COR-L47 (cell line): ENCODE results near the gene GHDC.

ENCODE experiments used
- DNase-seq: peaks from one replicate; lab custom pipeline; 2025; lab: John Stamatoyannopoulos, UW

GHDC gene

GRCh38 chr17:42182927-42183734 lies 11.2 kb downstream of the GHDC start:
- DNase-seq: no peak

- DNase-seq: no peak
These were observed 12.5 kb downstream of the GHDC start for GRCh38 chr17:42181851-42182207.

- peak; percentile 79 for DNase-seq
These were observed 13.1 kb downstream of the GHDC start, which contains the start of gene KCNH4 for GRCh38 chr17:42180922-42181850. KCNH4 (minus strand) TSS chr17:42181142; CDS start chr17:42180945, 197 bp downstream.

- DNase-seq: no peak
These were observed 13.8 kb downstream of the GHDC start for GRCh38 chr17:42180411-42180921.

- peak; percentile 66 for DNase-seq
These were observed 14.3 kb downstream of the GHDC start for GRCh38 chr17:42179911-42180410.

- no peak for DNase-seq
These were observed 15.0 kb downstream of the GHDC start for GRCh38 chr17:42179335-42179734.

- no peak for DNase-seq
These were observed 15.5 kb downstream of the GHDC start for GRCh38 chr17:42178817-42179216.

- DNase-seq: no peak
These were observed 16.6 kb downstream of the GHDC start for GRCh38 chr17:42177684-42178083.

GRCh38 chr17:42174126-42174783 lies 20.0 kb downstream of the GHDC start:
- DNase-seq: no peak

- DNase-seq: no peak
These were observed 22.5 kb downstream of the GHDC start for GRCh38 chr17:42171831-42172230.

- DNase-seq: no peak
These were observed 24.9 kb downstream of the GHDC start for GRCh38 chr17:42169351-42169750.

GRCh38 chr17:42167807-42168206 lies 26.5 kb downstream of the GHDC start:
- DNase-seq: no peak

- DNase-seq: no peak
These were observed 28.0 kb downstream of the GHDC start for GRCh38 chr17:42166196-42166763.

GRCh38 chr17:42165751-42166150 lies 28.5 kb downstream of the GHDC start:
- DNase-seq: no peak

GRCh38 chr17:42163696-42164407 lies 30.4 kb downstream of the GHDC start:
- DNase-seq: no peak

GRCh38 chr17:42163113-42163512 lies 31.2 kb downstream of the GHDC start:
- DNase-seq: no peak

- DNase-seq: no peak
These were observed 33.8 kb downstream of the GHDC start for GRCh38 chr17:42160531-42160910.

GRCh38 chr17:42159796-42160530 lies 34.3 kb downstream of the GHDC start:
- no peak for DNase-seq

GRCh38 chr17:42155614-42156045 lies 38.7 kb downstream of the GHDC start:
- DNase-seq: no peak
